Stimulated activated CD8-positive, alpha-beta memory T cell treated with anti-CD3 and anti-CD28 coated beads, Interleukin-15, amount 100 ng/mL, for 24 hours (primary cell): ENCODE measurements around the gene NRROS.
"Not testable (repeated sequence)": the region's sequence is repeated elsewhere in the genome, so short reads cannot be mapped to it uniquely, and the experiment has no call there.

Source experiments
- DNase-seq: peaks from one replicate; pipeline ENCODE4 v3.0.0-alpha.2; 2020; ENCODE audit warnings: low read depth

The NRROS gene

GRCh38 chr3:196639483-196640296, at the start of gene NRROS:
Gene NRROS, plus strand, starts transcription at chr3:196639694. Its CDS starts 14,846 bp downstream, at chr3:196654540.
- DNase-seq: peak; percentile 48

GRCh38 chr3:196590279-196590678, 49.2 kb upstream of the NRROS start:
- no peak for DNase-seq

GRCh38 chr3:196596355-196596754, 43.1 kb upstream of the NRROS start:
- DNase-seq: no peak

- DNase-seq: not testable (repeated sequence)
Measured at GRCh38 chr3:196597971-196598733, 41.3 kb upstream of the NRROS start.

- DNase-seq: no peak
Measured at GRCh38 chr3:196599734-196600128, 39.8 kb upstream of the NRROS start.

GRCh38 chr3:196600359-196600758, 39.1 kb upstream of the NRROS start:
- no peak for DNase-seq

GRCh38 chr3:196602673-196603072, 36.8 kb upstream of the NRROS start:
- no peak for DNase-seq

- DNase-seq: no peak
Measured at GRCh38 chr3:196603683-196604082, 35.8 kb upstream of the NRROS start.

- DNase-seq: no peak
Measured at GRCh38 chr3:196604548-196604947, 34.9 kb upstream of the NRROS start.

GRCh38 chr3:196608693-196609092, 30.8 kb upstream of the NRROS start:
- no peak for DNase-seq

- DNase-seq: peak; percentile 90
Measured at GRCh38 chr3:196609343-196609775, 30.1 kb upstream of the NRROS start.

- DNase-seq: no peak
Measured at GRCh38 chr3:196609805-196610515, 29.5 kb upstream of the NRROS start.

- DNase-seq: no peak
Measured at GRCh38 chr3:196611761-196612483, 27.6 kb upstream of the NRROS start.

- DNase-seq: not testable (repeated sequence)
Measured at GRCh38 chr3:196615234-196615633, 24.3 kb upstream of the NRROS start.

- no peak for DNase-seq
Measured at GRCh38 chr3:196617256-196617655, 22.2 kb upstream of the NRROS start.

- no peak for DNase-seq
Measured at GRCh38 chr3:196619223-196619622, 20.3 kb upstream of the NRROS start.

GRCh38 chr3:196619627-196620026, 19.9 kb upstream of the NRROS start:
- DNase-seq: not testable (repeated sequence)

GRCh38 chr3:196620161-196620604, 19.3 kb upstream of the NRROS start:
- DNase-seq: no peak

GRCh38 chr3:196620684-196621083, 18.8 kb upstream of the NRROS start:
- no peak for DNase-seq

GRCh38 chr3:196621611-196622010, 17.9 kb upstream of the NRROS start:
- no peak for DNase-seq

- DNase-seq: no peak
Measured at GRCh38 chr3:196624067-196624790, 15.3 kb upstream of the NRROS start.
